ENCODE data around the gene ZNF366. TPM values are rescaled to one million over a fixed set of nuclear protein-coding genes. Genes with fewer than 3 reads are reported as not detected.

The ZNF366 gene
- polyA plus RNA-seq, 2 of the 4 experiments (the other 2 are of a cell fraction): not detected

GRCh38 chr5:72402381-72402890 lies 104.8 kb downstream of the ZNF366 start:
- H3K4me2 ChIP-seq: peak overlapping the region; percentile 35; the same call in 2 of the 3 replicates
- 6% methylated on average over 2 of the region's 2 CpGs for WGBS (ENCODE audit: missing lambda C conversion rate)
- TF ChIP-seq TFCP2L1 (CRISPR knock-in tag; IDR thresholded peaks at IDR 0.05) (no peak), ESRRA (IDR thresholded peaks at IDR 0.05; ENCODE audit: borderline replicate concordance, low read length) (no peak), SREBF2 (IDR thresholded peaks at IDR 0.05) (no peak), ZC3H11A (IDR thresholded peaks at IDR 0.05) (no peak), BHLHE40 (IDR thresholded peaks at IDR 0.05; ENCODE audit: low read depth, low read length) (no peak), EHF (CRISPR knock-in tag; IDR thresholded peaks at IDR 0.05) (no peak), FOSL2 (IDR thresholded peaks at IDR 0.05) (no peak), FOSL2 (CRISPR knock-in tag; IDR thresholded peaks at IDR 0.05) (peak; percentile 39; the same call in 1 of the 2 replicates), TP53 (CRISPR knock-in tag; IDR thresholded peaks at IDR 0.05) (no peak), CBX2 (IDR thresholded peaks at IDR 0.05; ENCODE audit: borderline replicate concordance, low read depth) (no peak), GATA3 (IDR thresholded peaks at IDR 0.05; ENCODE audit: borderline replicate concordance) (peak; percentile 58; the same call in 1 of the 2 replicates), EP300 (IDR thresholded peaks at IDR 0.05) (peak; percentile 24 to 78; a peak in 2 of 5 replicates), USF2 (IDR thresholded peaks at IDR 0.05) (no peak), MAX (IDR thresholded peaks at IDR 0.05) (peak; percentile 48; the same call in 1 of the 2 replicates), JUN (IDR thresholded peaks at IDR 0.05) (peak in 1 of 2 experiments; percentile 44; a peak in 2 of 5 replicates)
- CTCF ChIA-PET: interaction anchor here (0.9 to 1.4 kb wide), 4 partner anchors 10 to 14 kb away, joined by 3 to 4 read pairs (median 4); no protein-coding TSS in a partner anchor
- FAIRE-seq: peak; percentile 23
- H3K4me1 ChIP-seq: peaks cover 15% of the 10 kb centered on the region; the same call in 2 of the 3 replicates
- H3K27ac ChIP-seq: peak overlapping the region; percentile 59 to 77
- POLR2A ChIA-PET: no interaction called here
- H3K9me3 ChIP-seq: peaks cover 46% of the 10 kb centered on the region
- H3K4me3 ChIP-seq: no peak overlapping the region
- ATAC-seq: peak; percentile 81 to 82; a peak in 5 of 6 replicates
- DNase-seq (ENCODE audit: low read depth in 1 of 2, low spot score in 1 of 2): peak; percentile 31 to 69

GRCh38 chr5:72400950-72401349 lies 106.3 kb downstream of the ZNF366 start:
- Histone ChIP-seq H3K4me1 (peaks cover 15% of the 10 kb centered on the region; the same call in 2 of the 3 replicates), H3K27ac (peak overlapping the region; percentile 59 to 77; a peak in 4 of 6 replicates), H3K9me3 (peaks cover 46% of the 10 kb centered on the region), H3K4me3 (no peak overlapping the region), H3K4me2 (no peak overlapping the region)
- 58% methylated on average over 1 of the region's 1 CpG for WGBS (ENCODE audit: missing lambda C conversion rate)
- ChIA-PET CTCF (interaction anchor here (1.4 to 1.9 kb wide), 2 partner anchors 9 to 48 kb away, joined by 3 to 4 read pairs; no protein-coding TSS in a partner anchor), POLR2A (no interaction called here)
- DNase-seq (ENCODE audit: low read depth in 1 of 2, low spot score in 1 of 2): no peak
- no peak for FAIRE-seq
- peak; percentile 63; the same call in 1 of the 2 replicates for TF ChIP-seq KDM5A (IDR thresholded peaks at IDR 0.05)
- no peak for TF ChIP-seq EHMT2 (IDR thresholded peaks at IDR 0.05; ENCODE audit: low read depth)
- ATAC-seq: no peak

- 81% methylated on average over 6 of the region's 6 CpGs for WGBS (ENCODE audit: missing lambda C conversion rate)
- CTCF ChIA-PET: interaction anchor here (0.6 to 0.8 kb wide), 2 partner anchors 53 to 523 kb away, joined by 4 read pairs; no protein-coding TSS in a partner anchor
- DNase-seq (ENCODE audit: low read depth in 1 of 2, low spot score in 1 of 2): no peak
- TF ChIP-seq USF2 (IDR thresholded peaks at IDR 0.05) (no peak), CHD2 (IDR thresholded peaks at IDR 0.05; ENCODE audit: low read length, partially characterized antibody) (no peak), CEBPB (IDR thresholded peaks at IDR 0.05) (no peak), RAD21 (conservative IDR thresholded peaks at IDR 0.05 in 1 of 2, IDR thresholded peaks at IDR 0.05 in 1 of 2) (no peak), JUN (IDR thresholded peaks at IDR 0.05) (no peak), KDM1A (IDR thresholded peaks at IDR 0.05; ENCODE audit: low read depth) (no peak)
- FAIRE-seq: no peak
- H3K4me2 ChIP-seq: no peak overlapping the region
- H3K27ac ChIP-seq: peak overlapping the region in 1 of 2 experiments; percentile 40; a peak in 1 of 6 replicates
- POLR2A ChIA-PET: no interaction called here
- H3K4me1 ChIP-seq: peaks cover 19% of the 10 kb centered on the region; the same call in 2 of the 3 replicates
- no peak overlapping the region for H3K4me3 ChIP-seq
- peaks cover 34% of the 10 kb centered on the region for H3K9me3 ChIP-seq
- ATAC-seq: no peak
These were observed 109.4 kb downstream of the ZNF366 start for GRCh38 chr5:72397836-72398235.

Measured in A549 (cell line).